Embryonic facial prominence (tissue), 1 donor: ENCODE data around the gene LARP4B.

Experiments used
- DNase-seq: peaks from one replicate; pipeline ENCODE4 v3.0.0-alpha.2; 2016; ENCODE audit errors: extremely low spot score

LARP4B gene

DNA sequence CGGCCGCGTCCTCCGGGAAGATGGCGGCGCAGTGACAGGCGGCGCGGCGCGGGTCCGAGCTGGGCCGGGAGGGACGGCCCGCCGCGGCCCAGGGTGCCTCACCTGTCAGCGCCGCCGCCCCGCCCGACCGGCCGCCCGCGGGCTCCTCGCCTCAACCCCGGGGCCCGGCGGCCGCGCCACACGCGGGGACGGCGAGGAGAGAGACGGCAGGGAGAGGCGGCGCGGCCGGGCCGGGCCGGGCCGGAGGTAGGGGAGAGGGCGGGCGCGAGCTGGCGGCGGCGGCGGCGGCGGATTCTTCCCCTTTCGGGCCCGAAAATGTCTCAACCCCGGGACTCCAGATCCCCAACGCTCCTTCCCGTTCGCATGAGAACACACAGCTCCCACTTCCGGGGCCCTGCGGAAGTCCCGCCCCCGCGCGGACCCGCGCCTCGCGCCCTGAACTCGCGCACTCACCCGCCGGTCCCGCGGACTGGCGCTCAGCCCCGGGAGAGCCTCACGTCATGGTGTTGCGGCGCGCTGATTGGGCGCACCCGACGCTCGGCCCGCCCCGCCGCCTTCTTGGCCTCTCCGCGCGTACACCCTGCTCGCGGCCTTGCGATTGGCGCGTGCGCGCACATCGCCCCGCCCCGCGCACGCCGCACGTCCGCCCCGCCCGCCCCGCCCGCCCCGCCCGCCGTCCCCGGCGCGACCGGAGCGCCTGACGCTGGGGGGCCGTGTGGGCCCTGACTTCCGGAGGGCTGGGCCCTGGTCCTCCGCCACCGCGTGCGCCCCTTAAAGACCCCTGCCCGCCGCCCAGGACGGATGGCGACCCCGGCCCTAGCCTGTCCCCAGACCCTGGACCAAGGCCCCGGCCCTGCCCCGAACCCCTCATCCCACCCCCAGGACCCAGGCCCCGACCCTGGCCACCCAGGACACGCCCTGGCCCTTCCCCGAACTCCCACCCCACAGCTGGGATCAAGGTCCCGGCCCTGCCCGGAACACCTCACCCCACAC, at the start of gene LARP4B:
Gene LARP4B, minus strand, starts transcription at position 380 of the 993 bp plus-strand sequence. CDS start 45,984 bp downstream, outside the sequence.
- peak; percentile 96 for DNase-seq

DNA sequence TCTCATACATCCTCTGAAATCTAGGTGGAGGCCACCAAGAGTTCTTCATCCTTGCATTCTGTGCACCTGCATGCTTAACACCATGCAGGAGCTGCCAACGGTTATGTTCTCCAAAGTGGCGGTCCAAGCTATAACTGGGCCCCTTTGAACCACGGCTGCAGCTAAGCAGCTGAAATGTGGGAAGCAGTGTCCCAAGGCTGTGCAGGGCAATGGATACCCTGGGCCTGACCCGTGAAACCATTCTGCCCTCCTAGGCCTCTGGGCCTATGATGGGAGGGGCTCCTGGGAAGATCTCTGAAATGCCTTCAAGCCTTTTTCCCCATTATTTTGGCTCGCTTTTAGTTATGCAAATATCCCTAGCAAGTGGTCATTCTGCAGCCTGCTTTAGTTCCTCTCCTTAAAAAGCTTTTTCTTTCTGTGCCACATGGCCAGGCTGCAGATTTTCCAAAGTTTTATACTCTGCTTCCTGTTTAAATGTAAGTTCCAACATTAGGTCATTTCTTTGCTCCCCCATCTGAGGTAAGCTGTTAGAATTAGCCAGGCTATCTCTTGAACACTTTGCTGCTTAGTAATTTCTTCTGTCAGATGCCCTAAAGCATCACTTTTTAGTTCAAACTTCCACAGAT, 49.1 kb upstream of the LARP4B start:
- DNase-seq: no peak

DNA sequence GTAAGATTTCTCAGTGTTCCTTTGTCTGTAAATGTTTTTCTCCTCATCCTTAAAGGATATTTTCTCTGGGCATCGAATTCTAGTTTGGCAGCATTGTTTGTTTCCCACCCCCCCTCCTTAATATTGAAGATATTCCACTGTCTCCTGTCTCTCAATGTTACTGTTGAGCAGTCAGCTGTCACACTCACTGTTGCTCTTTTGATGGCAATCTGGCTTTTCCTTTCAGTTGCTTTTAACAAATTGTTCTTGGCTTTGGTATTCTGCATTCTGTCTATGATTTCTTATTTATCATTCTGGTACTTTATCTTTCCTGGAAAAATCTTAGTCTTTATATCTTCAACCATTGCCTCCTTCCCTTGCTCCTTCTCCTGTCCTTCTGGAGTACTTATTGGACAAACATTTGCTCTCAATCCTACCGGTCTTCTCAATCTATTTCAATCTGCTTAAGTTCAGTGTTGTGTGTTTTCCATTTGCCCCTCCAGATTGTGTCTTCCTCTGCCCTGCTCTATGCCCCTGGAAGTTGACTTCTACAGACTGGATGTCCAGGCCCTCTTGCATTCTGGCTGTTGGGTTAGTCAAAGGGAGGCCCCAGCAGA, 47.4 kb upstream of the LARP4B start:
- no peak for DNase-seq

GRCh38 chr10:976316-976715, 44.8 kb upstream of the LARP4B start:
- no peak for DNase-seq

DNA sequence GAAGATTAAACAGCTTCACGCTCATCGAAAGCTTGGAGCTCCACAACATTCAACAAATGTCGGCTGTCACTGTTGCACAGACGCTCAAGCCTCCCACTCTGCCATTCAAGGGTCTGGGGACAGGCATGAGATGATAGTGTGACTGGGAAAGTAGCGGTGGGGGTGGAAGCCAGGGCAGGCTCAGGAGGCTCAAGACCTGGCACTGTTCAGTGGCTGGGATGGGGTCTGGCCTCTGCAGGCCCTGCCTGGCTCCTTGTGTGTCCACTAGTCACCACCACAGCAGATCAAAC, 43.2 kb upstream of the LARP4B start:
- DNase-seq: no peak

- DNase-seq: no peak
These were observed 42.7 kb upstream of the LARP4B start for GRCh38 chr10:974038-974784.

DNA sequence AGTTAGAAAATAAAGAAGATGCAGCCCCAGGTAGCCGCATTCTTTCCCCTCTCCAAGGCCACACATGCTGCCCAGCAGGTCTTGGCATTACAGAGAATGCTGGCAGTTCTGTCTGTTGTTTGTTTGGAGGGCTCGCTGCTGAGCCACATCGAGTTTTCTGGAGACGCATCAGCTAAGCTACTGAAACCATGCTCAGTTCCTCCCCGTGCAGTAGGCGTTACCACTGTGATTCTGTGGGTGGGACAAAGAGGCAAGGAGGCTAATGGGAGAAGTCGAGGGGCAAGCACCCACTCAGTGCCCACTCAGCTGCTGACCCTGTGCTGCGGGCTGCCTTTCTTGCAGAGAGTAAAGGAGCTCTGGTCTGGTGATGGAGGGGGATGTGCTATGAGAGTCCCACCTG, 41.3 kb upstream of the LARP4B start:
- DNase-seq: no peak

GRCh38 chr10:971613-972012, 40.1 kb upstream of the LARP4B start:
- no peak for DNase-seq

DNA sequence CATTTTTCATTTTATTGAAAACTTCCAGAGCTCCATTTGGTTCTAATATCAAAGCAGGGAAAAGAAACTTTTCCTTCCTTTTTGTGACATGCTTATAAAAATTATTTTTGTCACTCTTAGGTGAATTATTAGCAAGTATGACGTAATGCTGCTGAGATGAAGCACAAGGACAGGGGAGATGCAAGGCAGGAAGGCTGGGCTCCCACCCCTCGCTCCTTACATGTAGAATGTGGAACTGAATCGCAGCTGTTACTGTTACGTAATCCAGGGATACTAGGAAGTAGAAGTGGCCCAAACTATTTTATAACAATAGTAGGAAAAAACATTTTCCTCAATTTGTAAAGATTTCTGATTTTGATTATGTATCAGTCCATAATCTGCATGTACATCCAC, 39.6 kb upstream of the LARP4B start:
- no peak for DNase-seq

DNA sequence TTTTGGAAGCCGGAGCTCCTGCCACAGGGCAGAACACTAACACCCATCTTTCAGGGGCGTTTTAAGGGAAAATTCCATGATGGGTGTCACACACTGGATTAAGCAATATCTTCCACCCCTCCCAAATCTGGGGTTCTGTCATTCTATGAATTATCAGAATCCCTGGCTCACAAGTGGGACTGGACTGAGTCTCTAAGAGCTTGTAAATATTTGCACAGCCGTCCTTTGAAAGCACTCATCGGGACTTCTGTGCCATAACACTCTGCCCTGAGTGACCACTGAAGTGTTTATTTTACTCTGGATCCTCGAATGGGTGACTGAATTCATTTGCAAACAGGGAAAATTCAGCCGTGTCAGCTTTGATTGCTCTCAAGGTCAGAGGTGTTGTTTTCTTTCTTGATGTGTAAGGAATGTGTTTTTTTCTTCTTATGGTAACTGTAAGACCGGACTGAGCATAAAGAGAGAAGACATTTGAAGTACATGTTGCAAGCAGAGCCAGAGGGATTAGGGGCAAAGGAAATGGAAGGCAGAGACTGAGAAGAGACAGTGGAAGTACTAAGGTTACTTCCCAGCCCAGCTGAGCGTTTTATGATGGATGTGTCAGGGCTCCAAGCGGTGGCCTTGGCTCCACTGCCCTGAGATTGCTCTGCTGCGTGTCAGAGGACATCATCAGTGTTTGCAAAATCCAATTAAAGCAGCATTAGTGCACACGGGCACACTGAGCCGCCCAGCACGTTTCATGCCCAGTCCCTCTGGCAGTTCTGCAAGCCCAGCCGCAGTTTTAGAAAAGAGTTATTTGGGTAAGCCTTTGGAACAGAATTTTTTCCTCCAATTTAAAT, 39.0 kb upstream of the LARP4B start:
- DNase-seq: no peak

DNA sequence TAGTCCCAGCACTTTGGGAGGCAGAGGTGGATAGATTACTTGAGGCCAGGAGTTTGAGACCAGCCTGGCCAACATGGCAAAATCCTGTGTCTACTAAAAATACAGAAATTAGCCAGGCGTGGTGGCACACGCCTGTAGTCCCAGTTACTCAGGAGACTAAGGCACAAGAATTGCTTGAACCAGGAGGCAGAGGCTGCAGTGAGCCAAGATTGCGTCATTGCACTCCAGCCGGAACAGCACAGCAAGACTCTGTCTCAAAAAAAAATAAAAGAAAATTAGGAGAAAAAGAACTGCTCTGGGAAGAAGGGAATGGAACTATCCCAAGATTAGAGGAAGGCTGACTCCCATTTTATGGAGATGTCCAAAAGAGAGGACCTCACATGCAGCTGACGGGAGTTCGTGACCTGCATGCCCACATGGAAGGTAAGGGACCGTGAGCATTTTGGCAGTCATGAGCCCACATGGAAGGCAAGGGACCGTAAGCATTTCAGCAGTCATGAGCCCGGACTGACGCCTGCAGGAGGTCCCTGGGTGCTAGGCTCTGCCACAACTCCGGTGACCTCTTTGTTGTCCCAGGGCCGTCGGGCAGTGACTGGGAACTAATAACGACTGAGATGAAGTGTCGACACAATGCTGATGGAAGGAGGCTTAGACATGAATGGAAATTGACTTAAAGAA, 38.1 kb upstream of the LARP4B start:
- DNase-seq: no peak

- DNase-seq: no peak
These were observed 37.2 kb upstream of the LARP4B start for GRCh38 chr10:968546-969199.

DNA sequence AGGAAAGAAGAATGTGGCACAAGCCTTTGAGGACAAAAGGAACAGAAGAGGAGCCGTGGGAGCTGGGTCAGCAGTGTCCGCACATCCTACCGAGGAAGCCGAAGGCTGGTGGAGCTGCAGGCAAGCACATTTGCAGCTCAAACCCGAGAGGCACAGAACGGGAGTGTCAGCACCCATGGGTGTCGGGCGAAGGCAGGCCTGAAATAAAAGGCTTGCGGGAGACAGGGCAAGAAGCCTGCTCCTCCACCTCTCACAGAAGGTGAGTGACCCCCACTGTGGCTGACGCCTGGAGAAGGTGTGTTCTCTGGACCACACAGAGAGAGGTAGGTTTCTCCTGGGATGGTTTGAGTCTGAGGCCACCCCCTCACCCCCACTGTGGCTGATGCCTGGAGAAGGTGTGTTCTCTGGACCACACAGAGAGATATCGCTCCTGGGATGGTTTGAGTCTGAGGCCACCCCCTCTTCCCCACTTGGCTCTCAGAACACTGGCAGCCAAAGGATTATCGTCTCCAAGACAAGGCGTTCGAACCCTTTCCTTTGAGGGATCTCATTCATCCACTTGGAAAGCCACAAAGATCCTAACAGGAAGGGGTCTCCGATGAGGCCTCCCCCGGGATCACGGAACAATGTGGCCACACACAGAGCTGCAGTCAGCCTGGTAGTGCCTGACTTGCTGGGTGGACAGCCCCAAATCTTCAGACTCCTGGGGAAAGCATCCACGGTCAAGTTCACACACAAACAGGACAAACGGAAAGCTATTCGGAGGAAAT, 35.1 kb upstream of the LARP4B start:
- DNase-seq: no peak

GRCh38 chr10:964988-965417, 33.5 kb upstream of the LARP4B start:
- DNase-seq: no peak

DNA sequence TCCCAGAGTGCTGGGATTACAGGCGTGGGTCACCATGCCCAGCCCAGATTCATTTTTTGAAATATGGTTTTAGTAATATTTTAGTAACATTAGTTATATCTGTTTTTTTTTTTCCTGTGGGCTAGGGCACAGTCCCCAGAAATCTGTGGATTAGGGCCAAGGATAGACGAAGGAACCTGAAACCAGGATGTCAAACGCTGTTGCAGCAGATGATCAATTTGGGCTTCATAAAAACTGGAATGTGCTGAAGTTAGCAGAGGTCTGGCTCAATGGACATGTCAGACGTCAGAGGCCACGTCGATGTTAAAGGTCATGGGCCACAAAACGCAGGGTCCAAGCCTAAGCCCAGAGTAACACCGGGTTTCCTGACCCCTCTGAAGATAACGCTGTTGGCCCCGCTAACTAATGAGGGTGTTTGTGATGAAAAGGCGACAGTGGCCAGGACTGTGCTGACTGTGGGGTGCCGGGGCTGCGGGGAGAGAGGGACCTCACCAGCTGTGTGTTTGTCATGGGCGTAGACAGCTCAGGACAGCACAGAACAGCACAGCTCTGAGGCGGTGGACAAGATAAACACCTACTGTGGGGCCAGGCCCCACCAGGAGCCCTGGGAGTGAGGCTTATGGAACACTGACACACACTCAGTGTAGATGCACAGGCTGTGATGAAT, 32.9 kb upstream of the LARP4B start:
- DNase-seq: no peak

DNA sequence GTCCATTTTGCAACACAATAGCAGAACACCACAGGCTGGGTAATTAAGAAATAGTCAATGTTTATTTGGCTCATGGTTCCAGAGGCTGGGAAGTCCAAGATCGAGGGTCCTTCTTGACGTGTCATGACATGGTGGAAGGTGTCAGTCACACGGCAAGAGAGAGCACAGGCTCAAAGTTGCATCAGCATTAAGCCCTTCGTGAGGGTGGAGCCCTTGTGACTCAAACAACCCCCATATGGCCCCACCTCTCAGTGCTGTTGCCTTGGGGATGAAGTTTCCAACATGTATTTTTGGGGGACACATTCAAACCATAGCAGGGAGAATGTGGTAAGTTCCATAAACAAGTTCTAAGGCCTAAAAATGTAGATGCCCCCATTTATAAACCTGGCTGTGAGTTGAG, 32.1 kb upstream of the LARP4B start:
- DNase-seq: no peak

- no peak for DNase-seq
These were observed 31.7 kb upstream of the LARP4B start for GRCh38 chr10:963186-963585.

GRCh38 chr10:962342-962741, 30.8 kb upstream of the LARP4B start:
- DNase-seq: no peak

GRCh38 chr10:958856-959255, 27.4 kb upstream of the LARP4B start:
- no peak for DNase-seq
